ENCODE data around the gene ZCCHC24.

DNA sequence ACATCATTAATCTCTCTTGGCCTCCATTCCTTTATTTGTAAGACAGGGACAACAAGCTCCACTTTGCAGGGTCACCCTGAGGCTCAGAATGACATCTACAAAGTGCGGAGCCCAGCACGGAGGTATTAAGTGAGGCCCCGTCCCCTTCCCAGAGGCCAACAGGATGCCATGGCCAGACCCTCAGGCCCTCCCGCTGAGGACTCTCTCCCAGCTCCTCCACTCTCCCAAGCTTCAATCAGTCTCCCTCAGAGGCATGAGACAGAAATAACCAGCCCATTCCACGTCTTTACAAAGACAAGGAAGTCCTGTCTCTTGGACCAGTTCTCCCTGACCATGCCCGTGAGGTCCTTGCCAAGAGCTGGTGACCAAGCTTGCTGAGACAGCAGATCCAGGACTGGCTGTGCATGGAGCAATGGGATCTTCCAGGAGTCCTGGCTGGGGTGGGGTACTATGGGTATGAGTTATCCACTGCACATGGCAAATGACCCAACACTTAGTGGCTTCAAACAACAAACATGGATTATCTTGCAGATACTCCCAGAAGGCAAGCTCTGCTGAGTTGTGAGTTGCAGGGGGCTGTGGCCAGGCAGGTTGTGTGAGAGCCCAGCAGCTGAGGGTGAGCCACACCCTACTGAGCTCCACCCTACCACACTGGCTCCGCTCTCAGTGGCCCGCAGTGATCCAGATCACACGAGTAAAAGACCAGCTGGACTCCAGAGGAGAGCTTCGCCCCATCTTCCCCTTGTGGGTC is 102.4 kb downstream of the ZCCHC24 start:
- TF ChIP-seq, protein P1, sequence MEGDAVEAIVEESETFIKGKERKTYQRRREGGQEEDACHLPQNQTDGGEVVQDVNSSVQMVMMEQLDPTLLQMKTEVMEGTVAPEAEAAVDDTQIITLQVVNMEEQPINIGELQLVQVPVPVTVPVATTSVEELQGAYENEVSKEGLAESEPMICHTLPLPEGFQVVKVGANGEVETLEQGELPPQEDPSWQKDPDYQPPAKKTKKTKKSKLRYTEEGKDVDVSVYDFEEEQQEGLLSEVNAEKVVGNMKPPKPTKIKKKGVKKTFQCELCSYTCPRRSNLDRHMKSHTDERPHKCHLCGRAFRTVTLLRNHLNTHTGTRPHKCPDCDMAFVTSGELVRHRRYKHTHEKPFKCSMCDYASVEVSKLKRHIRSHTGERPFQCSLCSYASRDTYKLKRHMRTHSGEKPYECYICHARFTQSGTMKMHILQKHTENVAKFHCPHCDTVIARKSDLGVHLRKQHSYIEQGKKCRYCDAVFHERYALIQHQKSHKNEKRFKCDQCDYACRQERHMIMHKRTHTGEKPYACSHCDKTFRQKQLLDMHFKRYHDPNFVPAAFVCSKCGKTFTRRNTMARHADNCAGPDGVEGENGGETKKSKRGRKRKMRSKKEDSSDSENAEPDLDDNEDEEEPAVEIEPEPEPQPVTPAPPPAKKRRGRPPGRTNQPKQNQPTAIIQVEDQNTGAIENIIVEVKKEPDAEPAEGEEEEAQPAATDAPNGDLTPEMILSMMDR (conservative IDR thresholded peaks at IDR 0.05) = no peak
- TF ChIP-seq EZH2 (IDR thresholded peaks at IDR 0.05; ENCODE audit: low read depth) = no peak

Data from PC-9 (cell line).